LNCaP clone FGC (cell line): ENCODE measurements around the gene SERINC1.
"Not testable (repeated sequence)": the region's sequence is repeated elsewhere in the genome, so short reads cannot be mapped to it uniquely, and the experiment has no call there.

ENCODE experiments used
- DNase-seq: peaks from one replicate; pipeline ENCODE4 v3.0.0-alpha.2; 2011; ENCODE audit warnings: low read depth
- H3K4me3 ChIP-seq: 2 replicates; pipeline ENCODE4 v1.5.1; 2011; ENCODE audit warnings: mild to moderate bottlenecking, low read depth, low read length, control low read depth
- CTCF ChIP-seq: IDR thresholded peaks from 2 replicates; pipeline ENCODE4 v1.5.1; 2012; ENCODE audit warnings: mild to moderate bottlenecking; ENCODE audit not compliant: control insufficient read depth, insufficient read depth; ENCODE audit errors: extremely low read depth

SERINC1 gene

GRCh38 chr6:122459240-122459639, 12.4 kb downstream of the SERINC1 start:
- no peak for TF ChIP-seq CTCF
- DNase-seq = peak; percentile 31
- H3K4me3 ChIP-seq = peak overlapping the region; percentile 14; the same call in 1 of the 2 replicates

GRCh38 chr6:122458087-122458486, 13.5 kb downstream of the SERINC1 start:
- no peak for DNase-seq
- no peak for TF ChIP-seq CTCF
- no peak overlapping the region for H3K4me3 ChIP-seq

GRCh38 chr6:122455116-122455515, 16.5 kb downstream of the SERINC1 start:
- not testable (repeated sequence) for DNase-seq, H3K4me3 ChIP-seq

GRCh38 chr6:122454673-122455072, 16.9 kb downstream of the SERINC1 start:
- no peak for TF ChIP-seq CTCF
- H3K4me3 ChIP-seq = no peak overlapping the region
- DNase-seq = no peak

GRCh38 chr6:122452509-122452908, 19.1 kb downstream of the SERINC1 start:
- H3K4me3 ChIP-seq = no peak overlapping the region
- DNase-seq = no peak
- no peak for TF ChIP-seq CTCF

GRCh38 chr6:122449069-122449468, 22.5 kb downstream of the SERINC1 start:
- no peak for TF ChIP-seq CTCF
- no peak overlapping the region for H3K4me3 ChIP-seq
- no peak for DNase-seq

GRCh38 chr6:122445274-122445673, 26.3 kb downstream of the SERINC1 start:
- no peak for TF ChIP-seq CTCF
- no peak for DNase-seq
- H3K4me3 ChIP-seq = no peak overlapping the region
